HCT116 (cell line): ENCODE results near the gene MTHFSD. TPM values are rescaled to one million over a fixed set of nuclear protein-coding genes. Genes with fewer than 3 reads are reported as not detected.

Experiments
- ATAC-seq: fragments of 200-7000 bp; cut with Tn5 transposase; 2 replicates; pipeline ENCODE4 v1.9.1; 2020; ENCODE audit warnings: mild to moderate bottlenecking, moderate library complexity
- BruUV-seq: library from RNA; stranded (reverse); fragments of 400-500 nt; replicated peaks from 2 replicates; lab custom pipeline; 2021; lab: Mats Ljungman, UMichigan
- CTCF ChIA-PET: fragments of 300-600 bp; sonication (Branson Sonifier 250); formaldehyde crosslinking; loops from one replicate; lab custom pipeline; 2021; ENCODE audit warnings: antibody characterized with exemption; lab: Charles Lee
- POLR2A ChIA-PET: fragments of 300-600, 350-600 bp; sonication (Branson Sonifier 250); formaldehyde crosslinking; loops from one replicate; lab custom pipeline; 2021; ENCODE audit warnings: antibody characterized with exemption; lab: Charles Lee
- RAD21 ChIA-PET, 2 experiments: fragments of 300-600 bp; sonication (Branson Sonifier 250); formaldehyde crosslinking; loops; one replicate each; lab custom pipeline; 2023; ENCODE audit warnings: low total read pairs in 2 of 2; ENCODE audit not compliant: uncharacterized antibody in 2 of 2, unreplicated experiment in 2 of 2, low non-redundant PET in 1 of 2; lab: Charles Lee
- DNase-seq: peaks from one replicate; pipeline ENCODE4 v3.0.0-alpha.2; 2010; ENCODE audit warnings: low read depth, low spot score
- H2AFZ ChIP-seq: fragments of 200-600 bp; shearing (Covaris generic), sonication (generic); 2 replicates; pipeline ENCODE4 v1.6.1; 2017; ENCODE audit warnings: low read depth, mixed run types, mixed read lengths, antibody characterized with exemption, low read length; ENCODE audit not compliant: poor library complexity, severe bottlenecking
- H3K27ac ChIP-seq: 2 replicates; pipeline ENCODE4 v1.5.1; 2012; ENCODE audit warnings: low read depth, low read length
- H3K27me3 ChIP-seq: fragments of 200-600 bp; sonication (generic); 2 replicates; pipeline ENCODE4 v1.6.1; 2016; ENCODE audit warnings: mixed run types, low read length, mixed read lengths; ENCODE audit not compliant: insufficient read depth
- H3K36me3 ChIP-seq, 2 experiments: fragments of 200-500 bp in 1 of 2; fragments of 200-600 bp in 1 of 2; sonication (Bioruptor generic) in 1 of 2; sonication (generic) in 1 of 2; 2 replicates each; pipeline versions ENCODE4 v1.5.1 to v1.6.1; 2014 to 2016; ENCODE audit warnings: low read length in 2 of 2, inconsistent platforms in 1 of 2, mixed read lengths in 1 of 2, mixed run types in 1 of 2; ENCODE audit not compliant: insufficient read depth in 2 of 2, control insufficient read depth in 1 of 2
- H3K4me1 ChIP-seq, 2 experiments: fragments of 200-600 bp in 1 of 2; sonication (generic) in 1 of 2; 2 replicates each; pipeline versions ENCODE4 v1.5.1 to v1.6.1; 2012 to 2017; ENCODE audit warnings: low read length in 2 of 2, inconsistent platforms in 1 of 2, mild to moderate bottlenecking in 1 of 2, mixed read lengths in 1 of 2, mixed run types in 1 of 2, moderate library complexity in 1 of 2; ENCODE audit not compliant: insufficient read depth in 2 of 2, control insufficient read depth in 1 of 2
- H3K4me2 ChIP-seq: fragments of 200-600 bp; sonication (generic); 2 replicates; pipeline ENCODE4 v1.6.1; 2017; ENCODE audit warnings: mixed run types, low read length, mixed read lengths
- H3K4me3 ChIP-seq, 2 experiments: fragments of 200-600 bp in 1 of 2; sonication (generic) in 1 of 2; replicated peaks in 1 of 2; 2 replicates each; pipeline ENCODE4 v1.5.1; 2011 to 2016; ENCODE audit warnings: low read length in 2 of 2, control low read depth in 1 of 2, low read depth in 1 of 2, mild to moderate bottlenecking in 1 of 2, mixed read lengths in 1 of 2, mixed run types in 1 of 2
- H3K79me2 ChIP-seq: fragments of 200-600 bp; sonication (generic); 2 replicates; pipeline ENCODE4 v1.6.1; 2017; ENCODE audit warnings: mild to moderate bottlenecking, mixed run types, low read length, moderate library complexity, mixed read lengths; ENCODE audit not compliant: insufficient read depth
- H3K9ac ChIP-seq: fragments of 200-600 bp; sonication (generic); 2 replicates; pipeline ENCODE4 v1.6.1; 2016; ENCODE audit warnings: low read length, mixed read lengths
- H3K9me2 ChIP-seq: fragments of 200-600 bp; sonication (generic), shearing (Covaris generic); 2 replicates; pipeline ENCODE4 v1.6.1; 2017; ENCODE audit warnings: mixed run types, mild to moderate bottlenecking, moderate library complexity; ENCODE audit not compliant: insufficient read depth
- H3K9me3 ChIP-seq, 2 experiments: fragments of 200-500 bp in 1 of 2; fragments of 200-600 bp in 1 of 2; sonication (Bioruptor generic) in 1 of 2; sonication (generic) in 1 of 2; 2 replicates each; pipeline ENCODE4 v1.6.1; 2014 to 2017; ENCODE audit warnings: low read length in 2 of 2, mixed read lengths in 2 of 2, inconsistent platforms in 1 of 2, low read depth in 1 of 2, mild to moderate bottlenecking in 1 of 2, mixed run types in 1 of 2, moderate library complexity in 1 of 2; ENCODE audit not compliant: control insufficient read depth in 1 of 2, insufficient read depth in 1 of 2
- H4K20me1 ChIP-seq: fragments of 200-600 bp; sonication (generic), shearing (Covaris generic); 2 replicates; pipeline ENCODE4 v1.6.1; 2017; ENCODE audit warnings: mixed run types, mild to moderate bottlenecking, moderate library complexity; ENCODE audit not compliant: insufficient read depth
- CBX3 ChIP-seq: IDR thresholded peaks from 2 replicates; pipeline ENCODE4 v1.6.1; 2012; ENCODE audit warnings: low read depth
- CEBPB ChIP-seq: IDR thresholded peaks from 2 replicates; pipeline ENCODE4 v1.6.1; 2012; ENCODE audit warnings: low read depth
- EGR1 ChIP-seq: IDR thresholded peaks from 2 replicates; pipeline ENCODE4 v1.6.1; 2012; ENCODE audit warnings: low read depth
- ELF1 ChIP-seq: IDR thresholded peaks from 2 replicates; pipeline ENCODE4 v1.6.1; 2012; ENCODE audit warnings: low read depth, borderline replicate concordance
- EZH2 ChIP-seq: fragments of 200-600 bp; sonication (generic); IDR thresholded peaks from 2 replicates; pipeline ENCODE4 v1.6.1; 2017; ENCODE audit warnings: antibody characterized with exemption, mixed run types
- EZH2phosphoT487 ChIP-seq: fragments of 200-600 bp; IDR thresholded peaks from 2 replicates; pipeline ENCODE4 v1.6.1; 2018; ENCODE audit warnings: antibody characterized with exemption, borderline replicate concordance
- FOSL1 ChIP-seq: IDR thresholded peaks from 2 replicates; pipeline ENCODE4 v1.6.1; 2012; ENCODE audit warnings: low read depth
- JUND ChIP-seq: IDR thresholded peaks from 2 replicates; pipeline ENCODE4 v1.6.1; 2012
- POLR2AphosphoS5 ChIP-seq: IDR thresholded peaks from 2 replicates; pipeline ENCODE4 v1.6.1; 2011; ENCODE audit warnings: mild to moderate bottlenecking, low read depth, low read length, moderate library complexity
- RAD21 ChIP-seq: IDR thresholded peaks from 2 replicates; pipeline ENCODE4 v1.6.1; 2012; ENCODE audit warnings: low read depth, mild to moderate bottlenecking
- SIN3A ChIP-seq: IDR thresholded peaks from 2 replicates; pipeline ENCODE4 v1.6.1; 2012; ENCODE audit warnings: low read depth
- SP1 ChIP-seq: IDR thresholded peaks from 2 replicates; pipeline ENCODE4 v1.6.1; 2012; ENCODE audit warnings: low read depth
- SRF ChIP-seq: IDR thresholded peaks from 2 replicates; pipeline ENCODE4 v1.6.1; 2012; ENCODE audit warnings: low read depth
- TCF7L2 ChIP-seq: IDR thresholded peaks from 2 replicates; pipeline ENCODE4 v1.7.0; 2011; ENCODE audit warnings: borderline replicate concordance, inconsistent platforms; ENCODE audit not compliant: insufficient read depth, insufficient read length; ENCODE audit errors: extremely low read depth
- YY1 ChIP-seq: IDR thresholded peaks from 2 replicates; pipeline ENCODE4 v1.6.1; 2011; ENCODE audit warnings: low read length, low read depth, moderate library complexity, mild to moderate bottlenecking; ENCODE audit not compliant: insufficient replicate concordance; ENCODE audit errors: extremely low read depth
- ZFX ChIP-seq: fragments of 450-650 bp; IDR thresholded peaks from 2 replicates; pipeline ENCODE4 v1.6.1; 2017
- ZNF274 ChIP-seq: fragments of 200-500 bp; sonication (Bioruptor generic); IDR thresholded peaks from 2 replicates; pipeline ENCODE4 v1.6.1; 2014; ENCODE audit warnings: mild to moderate bottlenecking, low read depth, low read length, inconsistent platforms
- intact Hi-C: fragments of 100-400 bp; cut with micrococcal nuclease; formaldehyde crosslinking; loops from 2 replicates; pipeline ENCODE4 v1.10.0; 2022
- total RNA-seq: library from RNA; stranded (reverse); gene quantifications from one replicate; pipeline ENCODE4 v1.2.1, GENCODE V29; 2021; ENCODE audit not compliant: unreplicated experiment
- TF ChIP-seq, protein P1 (sequence below): IDR thresholded peaks from 2 replicates; pipeline ENCODE4 v1.6.1; 2012
- TF ChIP-seq, protein P2 (sequence below), 3 experiments: fragments of 200-600 bp in 1 of 3; sonication (generic) in 1 of 3; IDR thresholded peaks in 2 of 3; conservative IDR thresholded peaks in 1 of 3; 2 replicates each; pipeline ENCODE4 v1.5.1; 2012 to 2017; ENCODE audit warnings: low read depth in 2 of 3, low read length in 2 of 3, antibody characterized with exemption in 1 of 3, borderline replicate concordance in 1 of 3, control low read depth in 1 of 3, mild to moderate bottlenecking in 1 of 3, mixed read lengths in 1 of 3, mixed run types in 1 of 3, moderate library complexity in 1 of 3; ENCODE audit not compliant: insufficient read depth in 1 of 3
- TF ChIP-seq, protein P3 (sequence below): IDR thresholded peaks from 2 replicates; pipeline ENCODE4 v1.6.1; 2012

The MTHFSD gene
- total RNA-seq, 1 experiment from 2014 or later: 33.1 TPM

DNA sequence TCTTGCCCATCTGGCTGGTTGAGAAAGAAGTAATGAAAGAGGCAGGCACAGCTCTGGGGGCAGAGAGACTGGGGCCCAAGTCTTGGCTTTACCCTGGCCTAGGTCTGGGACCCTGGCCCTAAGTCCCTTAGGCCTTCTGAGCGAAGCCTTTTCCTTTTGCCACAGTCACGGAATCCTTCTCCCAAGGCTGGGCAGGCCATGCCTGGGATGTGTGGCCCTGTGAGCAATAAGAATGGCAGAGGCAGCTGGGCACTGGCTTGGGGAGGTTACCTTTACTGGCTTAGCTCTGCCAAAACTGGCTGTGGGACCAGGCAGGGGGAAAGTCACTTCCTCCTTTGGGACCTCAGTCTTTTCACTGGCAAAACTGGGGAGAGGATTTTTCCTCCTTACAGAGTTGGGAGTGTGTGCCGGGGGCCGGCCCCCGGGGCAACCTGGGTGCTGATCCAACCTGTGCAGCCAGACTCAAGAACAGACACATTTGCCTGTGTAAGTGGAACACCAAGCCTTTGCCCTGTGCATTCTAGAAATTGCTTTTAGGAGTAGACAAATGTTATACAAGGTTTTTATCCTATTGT is 31.8 kb downstream of the MTHFSD start:
- H3K4me1 ChIP-seq: peaks cover 4 to 13% of the 10 kb centered on the region in 2 experiments; a peak in 3 of 4 replicates
- H3K79me2 ChIP-seq: no peaks in the 10 kb centered on the region
- no peak overlapping the region for H3K9ac ChIP-seq
- H3K36me3 ChIP-seq: no peaks in the 10 kb centered on the region
- no peak overlapping the region for H3K4me2 ChIP-seq
- no peak for ATAC-seq
- RAD21 ChIA-PET: no interaction called here
- no peak overlapping the region for H3K27ac ChIP-seq
- POLR2A ChIA-PET: no interaction called here
- no peaks in the 10 kb centered on the region for H4K20me1 ChIP-seq
- no peaks in the 10 kb centered on the region for H3K9me3 ChIP-seq
- H2AFZ ChIP-seq: no peak overlapping the region
- DNase-seq: no peak
- no TSS peak for BruUV-seq
- no peak for TF ChIP-seq JUND
- TF ChIP-seq, protein P1, sequence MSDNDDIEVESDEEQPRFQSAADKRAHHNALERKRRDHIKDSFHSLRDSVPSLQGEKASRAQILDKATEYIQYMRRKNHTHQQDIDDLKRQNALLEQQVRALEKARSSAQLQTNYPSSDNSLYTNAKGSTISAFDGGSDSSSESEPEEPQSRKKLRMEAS: no peak
- no peak for TF ChIP-seq TCF7L2
- TF ChIP-seq EGR1: no peak
- TF ChIP-seq ZNF274: no peak
- TF ChIP-seq ZFX: no peak
- no peak for TF ChIP-seq EZH2
- no peak for TF ChIP-seq YY1
- no peak overlapping the region for H3K4me3 ChIP-seq
- no peaks in the 10 kb centered on the region for H3K9me2 ChIP-seq
- CTCF ChIA-PET: no interaction called here
- H3K27me3 ChIP-seq: no peaks in the 10 kb centered on the region
- intact Hi-C loops: no loop called here

DNA sequence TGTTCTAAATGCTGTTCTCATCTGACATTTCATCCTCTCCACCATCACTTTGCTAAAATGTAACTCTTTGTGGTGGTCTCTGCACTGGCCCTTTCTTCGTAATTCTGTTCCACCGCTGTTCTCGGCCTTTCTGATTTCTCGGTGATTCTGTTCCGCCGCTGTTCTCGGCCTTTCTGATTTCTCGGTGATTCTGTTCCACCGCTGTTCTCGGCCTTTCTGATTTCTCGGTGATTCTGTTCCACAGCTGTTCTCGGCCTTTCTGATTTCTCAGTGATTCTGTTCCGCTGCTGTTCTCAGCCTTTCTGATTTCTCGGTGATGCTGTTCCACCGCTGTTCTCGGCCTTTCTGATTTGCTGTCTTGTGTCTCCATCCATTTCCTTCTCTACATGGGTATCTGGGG is 32.4 kb downstream of the MTHFSD start:
- ATAC-seq (no peak), DNase-seq (no peak)
- H2AFZ ChIP-seq: no peak overlapping the region
- H3K27me3 ChIP-seq: no peaks in the 10 kb centered on the region
- H3K79me2 ChIP-seq: no peaks in the 10 kb centered on the region
- intact Hi-C loops: no loop called here
- H3K27ac ChIP-seq: no peak overlapping the region
- ChIA-PET RAD21 (no interaction called here), CTCF (no interaction called here), POLR2A (no interaction called here)
- H3K4me1 ChIP-seq: peaks cover 4 to 16% of the 10 kb centered on the region in 2 experiments; a peak in 3 of 4 replicates
- no peak overlapping the region for H3K9ac ChIP-seq
- no peak overlapping the region for H3K4me2 ChIP-seq
- BruUV-seq: no TSS peak
- no peaks in the 10 kb centered on the region for H3K9me3 ChIP-seq
- no peaks in the 10 kb centered on the region for H3K9me2 ChIP-seq
- H3K36me3 ChIP-seq: no peaks in the 10 kb centered on the region
- H4K20me1 ChIP-seq: no peaks in the 10 kb centered on the region
- TF ChIP-seq SRF (no peak), TCF7L2 (no peak), CEBPB (no peak), FOSL1 (no peak), EGR1 (no peak), SIN3A (no peak), POLR2AphosphoS5 (no peak), ELF1 (no peak), ZFX (no peak), RAD21 (no peak), EZH2 (no peak), ZNF274 (no peak), SP1 (no peak), CBX3 (no peak), EZH2phosphoT487 (no peak), YY1 (no peak)
- TF ChIP-seq, protein P1: no peak
- TF ChIP-seq, protein P2, sequence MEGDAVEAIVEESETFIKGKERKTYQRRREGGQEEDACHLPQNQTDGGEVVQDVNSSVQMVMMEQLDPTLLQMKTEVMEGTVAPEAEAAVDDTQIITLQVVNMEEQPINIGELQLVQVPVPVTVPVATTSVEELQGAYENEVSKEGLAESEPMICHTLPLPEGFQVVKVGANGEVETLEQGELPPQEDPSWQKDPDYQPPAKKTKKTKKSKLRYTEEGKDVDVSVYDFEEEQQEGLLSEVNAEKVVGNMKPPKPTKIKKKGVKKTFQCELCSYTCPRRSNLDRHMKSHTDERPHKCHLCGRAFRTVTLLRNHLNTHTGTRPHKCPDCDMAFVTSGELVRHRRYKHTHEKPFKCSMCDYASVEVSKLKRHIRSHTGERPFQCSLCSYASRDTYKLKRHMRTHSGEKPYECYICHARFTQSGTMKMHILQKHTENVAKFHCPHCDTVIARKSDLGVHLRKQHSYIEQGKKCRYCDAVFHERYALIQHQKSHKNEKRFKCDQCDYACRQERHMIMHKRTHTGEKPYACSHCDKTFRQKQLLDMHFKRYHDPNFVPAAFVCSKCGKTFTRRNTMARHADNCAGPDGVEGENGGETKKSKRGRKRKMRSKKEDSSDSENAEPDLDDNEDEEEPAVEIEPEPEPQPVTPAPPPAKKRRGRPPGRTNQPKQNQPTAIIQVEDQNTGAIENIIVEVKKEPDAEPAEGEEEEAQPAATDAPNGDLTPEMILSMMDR (IDR thresholded peaks at IDR 0.05 in 2 of 3, conservative IDR thresholded peaks at IDR 0.05 in 1 of 3; ENCODE audit: borderline replicate concordance in 1 of 3, insufficient read depth in 1 of 3, low read depth in 2 of 3, low read length in 2 of 3): no peak
- TF ChIP-seq, protein P3, sequence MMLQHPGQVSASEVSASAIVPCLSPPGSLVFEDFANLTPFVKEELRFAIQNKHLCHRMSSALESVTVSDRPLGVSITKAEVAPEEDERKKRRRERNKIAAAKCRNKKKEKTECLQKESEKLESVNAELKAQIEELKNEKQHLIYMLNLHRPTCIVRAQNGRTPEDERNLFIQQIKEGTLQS: no peak
- H3K4me3 ChIP-seq: no peak overlapping the region
